Measurements from ENCODE around the gene ALDOC.

The ALDOC gene

DNA sequence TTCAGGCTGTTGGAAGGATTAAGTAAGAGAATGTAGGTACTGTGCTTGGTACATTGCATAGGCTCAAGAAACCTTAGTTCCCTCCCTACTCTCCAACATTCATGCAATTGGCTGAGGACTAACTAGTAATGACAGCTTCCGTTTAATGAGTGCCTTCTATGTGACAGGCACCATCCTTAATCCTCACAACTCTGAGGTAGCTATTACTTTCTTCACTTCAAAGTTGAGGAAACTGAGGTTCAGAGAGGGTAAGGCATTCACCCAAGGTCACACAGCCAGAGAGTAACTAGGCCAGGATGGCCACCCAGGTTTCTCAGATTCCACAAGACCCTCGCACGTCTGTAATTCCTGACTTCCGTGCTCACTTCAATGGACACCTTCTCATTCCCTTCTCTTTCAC, 46.4 kb downstream of the ALDOC start:
- no peak for DNase-seq

- DNase-seq = no peak
Observed at GRCh38 chr17:28529013-28529400, 47.7 kb downstream of the ALDOC start.

DNA sequence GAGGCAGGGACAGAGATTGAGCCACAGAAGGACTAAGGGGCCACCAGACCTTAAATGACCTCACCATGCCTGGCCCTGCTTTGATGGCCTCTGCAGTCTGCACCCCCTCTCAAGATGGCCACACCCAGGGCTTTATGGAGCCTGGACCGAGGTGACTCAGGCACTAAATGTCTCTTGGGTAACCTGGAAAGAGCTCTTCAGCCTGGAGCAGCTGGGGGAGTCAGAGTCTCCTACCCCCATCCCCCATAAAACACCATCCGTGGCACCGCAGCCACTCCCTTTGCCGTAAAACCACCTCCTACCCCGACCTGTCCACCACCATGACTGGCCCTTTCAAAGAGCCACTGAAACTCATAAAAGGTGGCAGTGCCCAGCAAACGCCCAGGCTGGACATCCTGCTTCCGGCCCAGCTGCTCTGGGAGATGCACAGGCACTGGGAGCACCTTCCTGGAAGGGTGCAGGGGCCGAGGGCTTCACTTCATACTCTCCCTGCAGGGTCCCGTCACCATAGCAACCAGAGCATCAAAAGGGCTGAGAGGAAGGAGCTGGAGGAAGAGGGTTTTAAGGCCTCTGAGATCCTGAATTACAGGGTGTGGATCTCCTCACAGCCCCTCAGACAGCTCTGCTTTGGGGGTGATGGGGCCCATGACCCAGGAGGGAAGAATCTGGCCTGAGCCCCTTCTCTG, 48.2 kb downstream of the ALDOC start:
- no peak for DNase-seq

- DNase-seq = no peak
Observed at GRCh38 chr17:28527859-28528258, 48.8 kb downstream of the ALDOC start.

- no peak for DNase-seq
Observed at GRCh38 chr17:28527181-28527681, 49.5 kb downstream of the ALDOC start.

DNA sequence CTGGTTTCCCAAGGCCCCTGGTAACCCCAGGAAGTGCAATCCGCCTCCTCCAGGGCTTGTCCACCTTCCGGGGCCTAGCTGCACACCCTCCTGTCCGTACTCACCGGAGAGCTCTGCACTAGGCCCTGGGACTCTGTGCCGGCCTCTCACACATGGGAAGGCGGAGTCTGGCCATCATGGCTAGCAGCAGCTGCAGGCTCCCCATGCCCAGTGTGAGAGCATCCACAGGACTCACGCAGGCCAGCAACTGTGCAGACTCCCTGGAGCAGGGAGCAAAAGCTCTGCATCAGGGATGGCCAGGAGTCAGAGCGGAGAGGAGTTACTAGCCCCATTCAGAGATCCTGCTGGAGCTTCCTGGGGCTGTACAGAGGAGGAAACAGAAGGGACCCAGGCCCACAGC, 50.3 kb downstream of the ALDOC start:
- no peak for DNase-seq

- no peak for DNase-seq
Observed at GRCh38 chr17:28524476-28525424, 51.9 kb downstream of the ALDOC start.

DNA sequence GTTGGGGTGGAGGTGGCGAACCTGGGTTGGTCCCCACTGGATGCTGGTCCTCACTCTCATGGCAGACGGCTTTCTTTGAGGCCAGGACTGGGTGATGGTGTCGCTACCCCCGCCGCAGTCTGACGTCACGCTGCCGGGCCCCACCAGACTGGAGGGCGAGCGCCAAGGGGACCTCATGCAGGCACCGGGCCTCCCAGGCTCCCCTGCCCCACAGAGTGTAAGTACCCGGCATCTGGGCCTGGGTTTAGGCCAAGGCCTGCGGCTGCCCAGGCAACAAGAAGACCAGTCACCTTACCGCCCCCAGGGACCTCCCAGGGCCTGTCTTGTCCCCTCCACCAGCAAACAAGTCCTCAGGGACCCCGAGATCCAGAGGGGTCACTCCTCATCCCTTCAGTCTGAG, 52.8 kb downstream of the ALDOC start:
- no peak for DNase-seq

GRCh38 chr17:28523186-28523585, 53.5 kb downstream of the ALDOC start:
- no peak for DNase-seq

Data from stimulated activated CD4-positive, alpha-beta T cell treated with anti-CD3 and anti-CD28 coated beads, Interleukin-4, amount 100 ng/mL, for 24 hours (primary cell).